Measurements from ENCODE around the gene GOSR1. TPM values are rescaled to one million over a fixed set of nuclear protein-coding genes. Genes with fewer than 3 reads are reported as not detected.
"Not testable (repeated sequence)": the region's sequence is repeated elsewhere in the genome, so short reads cannot be mapped to it uniquely, and the experiment has no call there.

GOSR1 gene
- total RNA-seq, 2 donors from 2014 or later = 29.6 to 54.9 TPM

DNA sequence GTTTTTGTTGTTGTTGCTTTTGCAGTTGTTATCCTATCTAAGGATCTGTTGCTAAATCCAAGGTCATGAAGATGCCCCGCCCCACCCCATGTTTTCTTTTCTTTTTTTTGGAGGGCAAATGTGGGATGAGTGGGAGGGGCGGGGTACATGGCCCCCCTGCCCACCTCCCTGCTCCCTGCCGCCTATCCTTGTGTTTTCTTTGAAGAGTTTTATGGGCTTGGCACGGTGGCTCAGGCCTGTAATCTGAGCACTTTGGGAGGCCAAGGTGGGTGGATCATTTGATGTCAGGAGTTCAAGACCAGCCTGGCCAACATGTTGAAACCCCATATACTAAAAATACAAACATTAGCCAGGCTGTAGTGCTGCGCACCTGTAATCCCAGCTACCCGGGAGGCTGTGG lies 18.8 kb upstream of the GOSR1 start:
- H3K4me3 ChIP-seq = no peak overlapping the region
- H3K9me3 ChIP-seq = no peaks in the 10 kb centered on the region
- H3K36me3 ChIP-seq = peaks cover 36% of the 10 kb centered on the region
- TF ChIP-seq, protein P1, sequence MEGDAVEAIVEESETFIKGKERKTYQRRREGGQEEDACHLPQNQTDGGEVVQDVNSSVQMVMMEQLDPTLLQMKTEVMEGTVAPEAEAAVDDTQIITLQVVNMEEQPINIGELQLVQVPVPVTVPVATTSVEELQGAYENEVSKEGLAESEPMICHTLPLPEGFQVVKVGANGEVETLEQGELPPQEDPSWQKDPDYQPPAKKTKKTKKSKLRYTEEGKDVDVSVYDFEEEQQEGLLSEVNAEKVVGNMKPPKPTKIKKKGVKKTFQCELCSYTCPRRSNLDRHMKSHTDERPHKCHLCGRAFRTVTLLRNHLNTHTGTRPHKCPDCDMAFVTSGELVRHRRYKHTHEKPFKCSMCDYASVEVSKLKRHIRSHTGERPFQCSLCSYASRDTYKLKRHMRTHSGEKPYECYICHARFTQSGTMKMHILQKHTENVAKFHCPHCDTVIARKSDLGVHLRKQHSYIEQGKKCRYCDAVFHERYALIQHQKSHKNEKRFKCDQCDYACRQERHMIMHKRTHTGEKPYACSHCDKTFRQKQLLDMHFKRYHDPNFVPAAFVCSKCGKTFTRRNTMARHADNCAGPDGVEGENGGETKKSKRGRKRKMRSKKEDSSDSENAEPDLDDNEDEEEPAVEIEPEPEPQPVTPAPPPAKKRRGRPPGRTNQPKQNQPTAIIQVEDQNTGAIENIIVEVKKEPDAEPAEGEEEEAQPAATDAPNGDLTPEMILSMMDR (IDR thresholded peaks at IDR 0.05) = no peak
- no peaks in the 10 kb centered on the region for H3K27me3 ChIP-seq (replicated peaks; ENCODE audit: insufficient read depth)
- no peaks in the 10 kb centered on the region for H3K4me1 ChIP-seq (ENCODE audit: control insufficient read depth in 1 of 2, low read depth in 2 of 2)
- no peak for DNase-seq (ENCODE audit: low spot score)
- no peak overlapping the region for H3K27ac ChIP-seq
- no peak for ATAC-seq (ENCODE audit: insufficient number of reproducible peaks, low FRiP score, low read depth)

DNA sequence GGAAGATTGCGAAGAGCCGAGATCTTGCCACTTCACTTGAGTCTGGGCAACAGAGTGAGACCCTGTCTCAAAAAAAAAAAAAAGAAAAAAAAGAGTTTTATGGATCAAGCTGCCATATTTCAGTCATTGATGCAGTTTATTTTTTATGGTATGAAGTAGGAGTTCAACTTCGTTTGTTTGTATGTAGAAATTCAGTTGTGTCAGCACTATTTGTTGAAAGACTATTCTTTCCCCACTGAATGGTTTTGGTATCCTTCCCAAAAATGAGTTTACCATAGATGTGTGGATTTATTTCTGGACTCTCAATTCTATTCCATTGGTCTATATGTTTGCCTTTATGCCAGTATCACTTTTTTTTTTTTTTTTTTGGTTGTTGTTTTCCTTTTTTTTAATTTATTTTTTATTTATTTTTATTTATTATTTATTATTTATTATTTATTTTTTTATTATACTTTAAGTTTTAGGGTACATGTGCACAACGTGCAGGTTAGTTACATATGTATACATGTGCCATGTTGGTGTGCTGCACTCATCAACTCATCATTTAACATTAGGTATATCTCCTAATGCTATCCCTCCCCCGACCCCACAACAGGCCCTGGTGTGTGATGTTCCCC lies 18.3 kb upstream of the GOSR1 start:
- not testable (repeated sequence) for H3K9me3 ChIP-seq; H3K4me1 ChIP-seq (ENCODE audit: control insufficient read depth in 1 of 2, low read depth in 2 of 2); DNase-seq (ENCODE audit: low spot score); H3K4me3 ChIP-seq; ATAC-seq (ENCODE audit: insufficient number of reproducible peaks, low FRiP score, low read depth); H3K27ac ChIP-seq; H3K27me3 ChIP-seq (replicated peaks; ENCODE audit: insufficient read depth)
- H3K36me3 ChIP-seq = peaks cover 33% of the 10 kb centered on the region

DNA sequence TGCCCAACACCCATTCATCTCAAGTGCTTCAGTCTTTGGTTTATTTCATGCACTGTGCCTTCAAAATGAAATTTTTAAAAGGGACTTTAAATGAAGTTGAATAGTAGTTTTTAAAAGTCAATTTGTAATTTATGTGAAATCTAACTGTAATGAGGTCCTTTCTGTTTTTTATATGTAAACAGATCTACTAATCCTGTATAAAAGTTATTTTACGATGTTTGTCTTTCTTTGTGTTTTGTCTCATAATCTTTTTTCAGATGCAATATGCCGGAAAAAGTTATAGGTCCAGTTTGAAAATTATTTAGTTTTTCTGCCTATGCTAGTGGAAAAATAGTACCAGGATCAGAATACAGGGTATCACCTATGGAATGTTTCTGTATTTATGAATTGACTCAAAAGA lies 8.7 kb upstream of the GOSR1 start:
- ATAC-seq (ENCODE audit: insufficient number of reproducible peaks, low FRiP score, low read depth) = no peak
- peaks cover 3% of the 10 kb centered on the region for H3K36me3 ChIP-seq
- no peak overlapping the region for H3K27ac ChIP-seq
- H3K27me3 ChIP-seq (replicated peaks; ENCODE audit: insufficient read depth) = no peaks in the 10 kb centered on the region
- TF ChIP-seq, protein P1 (IDR thresholded peaks at IDR 0.05) = no peak
- DNase-seq (ENCODE audit: low spot score) = no peak
- no peak overlapping the region for H3K4me3 ChIP-seq
- peaks cover 5 to 13% of the 10 kb centered on the region in 2 donors for H3K4me1 ChIP-seq (ENCODE audit: control insufficient read depth in 1 of 2, low read depth in 2 of 2)
- H3K9me3 ChIP-seq = no peaks in the 10 kb centered on the region

DNA sequence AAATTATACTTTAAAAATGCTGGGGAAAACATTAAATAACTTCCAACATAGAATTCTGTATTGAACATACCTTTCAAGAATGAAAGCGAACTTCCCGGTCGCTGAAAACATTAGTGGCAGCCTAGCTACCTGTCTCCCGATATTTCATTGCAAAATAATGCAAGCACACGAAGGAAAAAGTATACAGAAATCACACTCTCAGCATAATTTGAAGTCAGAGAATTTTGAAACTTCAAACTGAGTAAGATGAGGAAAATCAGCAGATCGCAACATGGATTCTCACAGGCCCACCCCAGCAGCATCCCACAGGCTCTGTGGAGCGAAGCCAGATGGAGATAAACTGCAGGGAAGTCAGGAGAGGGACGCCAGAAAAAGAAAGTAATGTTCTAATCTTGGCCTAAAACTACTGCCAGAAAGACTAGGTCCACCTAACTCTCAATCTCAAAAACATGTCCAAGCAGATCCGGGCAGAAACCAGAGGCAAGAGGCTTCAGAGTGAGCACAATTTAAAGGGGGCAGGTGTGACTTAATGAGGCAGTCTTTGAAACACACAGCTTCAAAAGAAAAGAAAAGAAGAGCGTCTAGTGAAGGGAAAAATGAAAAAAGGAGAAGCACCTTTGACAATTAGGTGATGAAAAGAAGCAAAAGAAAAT lies 4.8 kb upstream of the GOSR1 start:
- Histone ChIP-seq H3K4me3 (peak overlapping the region; percentile 60), H3K36me3 (no peaks in the 10 kb centered on the region), H3K4me1 (ENCODE audit: control insufficient read depth in 1 of 2, low read depth in 2 of 2) (peaks cover 5 to 23% of the 10 kb centered on the region in 2 donors), H3K9me3 (no peaks in the 10 kb centered on the region), H3K27ac (peak overlapping the region; percentile 62), H3K27me3 (replicated peaks; ENCODE audit: insufficient read depth) (no peaks in the 10 kb centered on the region)
- no peak for DNase-seq (ENCODE audit: low spot score)
- TF ChIP-seq, protein P1 (IDR thresholded peaks at IDR 0.05) = no peak
- no peak for ATAC-seq (ENCODE audit: insufficient number of reproducible peaks, low FRiP score, low read depth)

DNA sequence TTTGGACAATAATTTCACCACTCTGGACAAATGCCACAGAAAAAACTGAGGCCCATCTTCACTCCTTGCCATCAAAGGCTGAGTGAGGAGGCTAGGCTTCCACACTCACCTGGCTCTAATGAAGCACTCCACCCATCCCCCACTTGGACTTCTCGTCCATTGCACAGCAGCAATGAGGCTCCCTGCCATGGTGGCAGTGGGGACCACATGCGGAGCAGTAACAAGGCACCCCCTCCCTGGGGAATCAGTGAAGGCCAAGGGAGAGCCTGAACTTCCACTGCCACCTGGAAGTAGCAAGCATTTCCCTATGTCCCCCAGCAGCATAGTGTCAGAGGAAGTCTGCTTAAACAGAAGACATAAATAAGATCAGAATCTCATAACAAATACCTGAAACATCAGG lies 2.0 kb upstream of the GOSR1 start:
- peaks cover 5 to 37% of the 10 kb centered on the region in 2 donors for H3K4me1 ChIP-seq (ENCODE audit: control insufficient read depth in 1 of 2, low read depth in 2 of 2)
- H3K27ac ChIP-seq = no peak overlapping the region
- H3K9me3 ChIP-seq = no peaks in the 10 kb centered on the region
- TF ChIP-seq, protein P1 (IDR thresholded peaks at IDR 0.05) = no peak
- no peaks in the 10 kb centered on the region for H3K36me3 ChIP-seq
- ATAC-seq (ENCODE audit: insufficient number of reproducible peaks, low FRiP score, low read depth) = no peak
- no peaks in the 10 kb centered on the region for H3K27me3 ChIP-seq (replicated peaks; ENCODE audit: insufficient read depth)
- H3K4me3 ChIP-seq = no peak overlapping the region
- DNase-seq (ENCODE audit: low spot score) = no peak

All from thoracic aorta (tissue), 2 donors.